ENCODE results near the gene PTGDR2.

Gene PTGDR2

GRCh38 chr11:60809691-60810090 is 46.1 kb downstream of the PTGDR2 start:
- DNase-seq (ENCODE audit: low read depth, low spot score), result no peak

GRCh38 chr11:60809249-60809648 is 46.5 kb downstream of the PTGDR2 start:
- no peak for DNase-seq (ENCODE audit: low read depth, low spot score)

DNA sequence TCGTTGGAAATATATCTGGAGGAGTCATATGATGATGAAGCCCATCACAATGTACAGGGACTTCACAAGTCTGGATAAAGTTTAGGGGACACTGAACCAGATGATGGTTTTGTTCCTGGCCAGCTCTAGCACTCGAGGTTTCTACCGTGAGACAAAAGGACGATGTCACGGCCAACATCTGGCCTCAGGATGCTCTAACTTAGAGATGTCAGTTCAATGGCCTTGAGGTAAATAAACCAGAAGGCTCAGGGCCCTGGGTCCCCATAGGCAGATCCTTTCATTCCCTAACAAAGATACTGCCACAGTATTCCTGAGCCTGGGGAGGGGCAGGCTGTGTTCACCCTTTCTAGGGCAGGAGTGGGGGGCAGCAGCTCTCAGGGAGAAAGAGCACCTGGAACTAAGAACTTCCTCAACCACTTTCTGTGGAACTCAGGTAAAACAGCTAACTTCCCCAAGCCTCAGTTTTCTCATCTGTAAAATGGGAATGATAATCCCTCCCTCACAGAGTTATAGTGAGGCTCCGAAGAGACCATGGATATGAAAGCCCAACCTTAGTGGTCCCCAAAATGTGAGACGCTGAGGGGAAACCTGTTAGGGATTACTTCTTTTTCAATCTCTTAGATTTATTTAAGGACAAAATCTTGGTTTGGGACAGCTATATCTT is 52.3 kb downstream of the PTGDR2 start:
- DNase-seq (ENCODE audit: low read depth, low spot score), result no peak

DNA sequence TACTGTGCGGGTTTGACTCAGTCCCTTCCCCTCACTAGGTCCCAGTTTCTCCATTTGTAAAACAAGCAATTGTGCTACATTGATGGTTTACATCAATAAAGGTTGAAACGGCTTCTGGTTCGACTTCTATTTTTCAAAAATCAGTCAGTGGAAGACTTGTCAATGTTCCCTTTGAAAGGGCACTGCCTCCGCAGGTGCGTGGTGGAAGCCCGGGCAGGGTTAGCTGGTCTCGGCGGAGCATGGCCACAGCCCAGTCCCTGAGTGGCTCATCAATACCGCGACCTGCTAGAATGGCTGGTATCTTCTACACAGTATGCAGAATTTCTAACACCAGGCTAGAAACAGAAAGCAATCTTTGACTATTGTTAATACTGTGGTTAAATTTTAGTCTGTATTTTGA is 54.6 kb downstream of the PTGDR2 start:
- no peak for DNase-seq (ENCODE audit: low read depth, low spot score)
